AG04450 (cell line): Measurements from ENCODE around the gene PTPRG. TPM values are rescaled to one million over a fixed set of nuclear protein-coding genes. Genes with fewer than 3 reads are reported as not detected.

Experiments used
- CTCF ChIA-PET: fragments of 300-600, 350-600 bp; formaldehyde crosslinking; extraction: SDS; loops from one replicate; lab custom pipeline; 2022; ENCODE audit warnings: antibody characterized with exemption, inconsistent platforms; lab: Charles Lee
- POLR2A ChIA-PET: fragments of 350-600 bp; formaldehyde crosslinking; extraction: SDS; loops from one replicate; lab custom pipeline; 2021; ENCODE audit warnings: antibody characterized with exemption, inconsistent platforms; lab: Yijun Ruan, JAX
- DNase-seq: peaks from one replicate; pipeline ENCODE4 v3.0.0-alpha.2; 2011; ENCODE audit warnings: low read depth, low spot score
- H3K27ac ChIP-seq: one replicate; pipeline ENCODE4 v1.5.1; 2012; ENCODE audit warnings: low read depth, low read length, control low read depth
- H3K27me3 ChIP-seq: one replicate; pipeline ENCODE4 v1.6.0; 2012; ENCODE audit warnings: low read length; ENCODE audit not compliant: control insufficient read depth, insufficient read depth
- H3K4me3 ChIP-seq: 2 replicates; pipeline ENCODE4 v1.5.1; 2011; ENCODE audit warnings: mild to moderate bottlenecking, low read depth, low read length, control low read depth
- H3K9me3 ChIP-seq: 2 replicates; pipeline ENCODE4 v1.5.1; 2012; ENCODE audit warnings: low read length; ENCODE audit not compliant: control insufficient read depth, insufficient read depth
- CTCF ChIP-seq: IDR thresholded peaks from 2 replicates; pipeline ENCODE4 v1.5.1; 2011; ENCODE audit warnings: low read depth, low read length, control low read depth, inconsistent platforms
- polyA plus RNA-seq: library from polyadenylated mRNA; depleted of rRNA; stranded (reverse); fragments of >200 nt; gene quantifications from 2 replicates; pipeline ENCODE4 v1.2.3, GENCODE V29; 2011

The PTPRG gene
- polyA plus RNA-seq, 1 experiment, result 26.5 TPM

- Histone ChIP-seq H3K27ac (no peak overlapping the region), H3K9me3 (no peaks in the 10 kb centered on the region), H3K27me3 (no peaks in the 10 kb centered on the region), H3K4me3 (no peak overlapping the region)
- DNase-seq, result no peak
- ChIA-PET POLR2A (interaction anchor here (0.6 kb wide), 1 partner anchor 336 kb away, joined by 5 read pairs; no protein-coding TSS in a partner anchor), CTCF (interaction anchor here (2.1 kb wide), 1 partner anchor 9 kb away, joined by 6 read pairs; no protein-coding TSS in a partner anchor)
- TF ChIP-seq CTCF, result no peak
These were observed 342.7 kb downstream of the PTPRG start for GRCh38 chr3:61903931-61904657.

GRCh38 chr3:61907210-61907795 is 345.9 kb downstream of the PTPRG start:
- ChIA-PET CTCF (interaction anchor here (1.0 kb wide), 1 partner anchor 12 kb away, joined by 3 read pairs; no protein-coding TSS in a partner anchor), POLR2A (no interaction called here)
- TF ChIP-seq CTCF, result no peak
- Histone ChIP-seq H3K27ac (no peak overlapping the region), H3K4me3 (no peak overlapping the region), H3K9me3 (no peaks in the 10 kb centered on the region), H3K27me3 (no peaks in the 10 kb centered on the region)
- DNase-seq, result no peak

GRCh38 chr3:61908382-61908781 is 347.0 kb downstream of the PTPRG start:
- Histone ChIP-seq H3K4me3 (no peak overlapping the region), H3K27ac (no peak overlapping the region), H3K27me3 (no peaks in the 10 kb centered on the region), H3K9me3 (no peaks in the 10 kb centered on the region)
- peak; percentile 10 for DNase-seq
- no peak for TF ChIP-seq CTCF
- POLR2A ChIA-PET, result no interaction called here
- CTCF ChIA-PET, result interaction anchor here (0.7 to 1.0 kb wide), 2 partner anchors 11 to 222 kb away, joined by 3 to 5 read pairs; no protein-coding TSS in a partner anchor

- POLR2A ChIA-PET, result no interaction called here
- CTCF ChIA-PET, result no interaction called here
These were observed 349.4 kb downstream of the PTPRG start for GRCh38 chr3:61910732-61911131.

More at GRCh38 chr3:61910732-61911131, 349.4 kb downstream of the PTPRG start:
- Histone ChIP-seq H3K27me3 (no peaks in the 10 kb centered on the region), H3K4me3 (no peak overlapping the region), H3K9me3 (no peaks in the 10 kb centered on the region), H3K27ac (no peak overlapping the region)
- no peak for DNase-seq
- TF ChIP-seq CTCF, result no peak
